ENCODE results near the gene PGBD5.
"Not testable (repeated sequence)": the region's sequence is repeated elsewhere in the genome, so short reads cannot be mapped to it uniquely, and the experiment has no call there.

PGBD5 gene

DNA sequence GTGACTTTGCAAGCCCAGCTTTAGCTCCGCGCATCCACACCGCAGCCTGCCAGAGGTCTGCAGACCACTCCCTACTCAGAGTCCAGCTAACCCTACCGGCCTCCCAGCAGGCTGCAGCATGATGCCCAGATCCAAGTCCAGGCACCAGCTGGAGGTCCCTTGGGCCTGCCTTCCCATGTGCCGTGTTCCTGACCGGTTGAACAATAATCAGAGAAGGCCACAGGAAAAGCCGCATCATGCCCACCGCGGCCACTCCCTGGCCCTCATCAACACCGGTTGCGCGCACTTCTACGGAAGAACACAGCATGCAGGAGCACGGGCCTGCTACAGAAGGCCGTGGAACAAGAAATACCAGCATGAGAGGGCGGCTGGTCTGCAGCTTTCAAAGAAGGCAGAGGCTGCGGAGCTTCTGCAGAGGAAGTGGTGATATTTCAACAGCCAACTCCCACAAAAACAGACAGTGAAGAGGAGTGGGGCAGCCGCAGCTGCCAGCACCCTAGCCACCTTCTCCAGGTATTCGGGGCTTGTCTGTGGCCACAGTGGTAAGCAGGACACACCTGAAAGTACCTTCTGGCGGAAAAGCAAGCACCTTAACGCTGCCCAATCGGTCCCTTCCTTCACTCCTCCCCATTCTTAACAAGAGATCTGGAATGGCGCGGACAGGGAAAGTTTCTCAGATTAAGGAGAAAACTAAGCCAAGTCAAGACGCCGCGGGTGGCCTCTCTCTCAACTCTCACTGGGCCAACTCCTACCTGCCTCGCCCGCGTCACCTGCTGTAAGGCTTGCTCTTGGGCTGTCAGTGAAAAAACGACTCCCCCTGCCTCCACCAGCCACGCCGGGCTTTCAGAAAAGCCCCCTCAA, 1.5 kb downstream of the PGBD5 start:
- no peak for DNase-seq

DNA sequence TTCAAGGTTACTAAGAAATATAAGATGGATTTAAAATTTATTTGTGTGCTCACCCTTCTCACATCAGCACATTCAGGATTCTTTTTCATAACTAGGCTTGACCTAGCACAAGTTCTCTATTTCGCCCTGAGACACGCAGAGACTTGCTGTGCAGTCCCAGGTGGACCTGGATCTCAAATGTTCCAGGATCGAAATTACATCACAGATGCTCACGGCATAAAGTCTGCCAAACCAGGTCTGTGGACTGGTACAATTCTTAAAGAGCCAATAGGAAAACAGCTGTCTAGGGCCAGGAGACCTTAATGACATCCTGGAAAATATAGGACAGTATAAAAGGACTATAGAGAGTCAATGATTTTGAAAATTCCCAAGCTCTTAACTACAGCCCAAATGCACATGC, 2.2 kb downstream of the PGBD5 start:
- DNase-seq: peak; percentile 25

GRCh38 chr1:230423261-230423660, 2.9 kb downstream of the PGBD5 start:
- DNase-seq: no peak

DNA sequence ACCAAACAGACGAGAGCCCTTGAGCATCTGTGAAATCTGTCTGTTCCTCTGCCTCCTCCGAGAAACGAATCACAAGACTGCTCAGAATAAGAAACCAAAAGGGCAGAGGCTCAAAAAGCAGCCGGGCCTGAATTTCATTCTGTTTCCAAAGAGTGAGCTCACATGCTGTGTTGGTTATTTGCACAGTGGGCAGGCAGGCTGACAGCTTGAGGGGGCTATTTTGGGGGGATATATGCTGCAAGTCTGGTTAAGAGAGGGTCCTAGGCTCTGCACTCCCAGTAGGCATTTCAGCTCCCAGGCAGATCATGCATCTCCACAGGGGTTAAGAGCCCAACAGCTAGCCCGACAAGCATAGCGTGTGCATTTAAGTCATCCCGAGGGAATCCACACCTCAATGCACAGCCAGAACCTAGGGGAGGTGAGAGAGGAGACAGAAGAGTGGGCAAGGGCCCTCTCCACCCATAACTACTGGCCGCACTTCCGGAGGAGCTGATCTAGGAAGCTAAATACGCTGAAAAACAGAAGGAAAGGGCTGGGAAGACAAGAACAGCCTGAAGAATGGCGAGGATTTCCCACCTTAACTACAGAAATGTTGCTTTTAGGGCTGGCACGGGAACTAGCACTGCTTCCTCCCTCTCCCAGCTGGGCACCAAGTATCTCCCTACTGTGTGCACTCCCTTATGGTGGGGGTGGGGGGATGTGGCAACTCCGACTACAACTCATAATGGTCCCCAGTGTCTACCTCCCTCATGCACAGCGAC, 3.7 kb downstream of the PGBD5 start:
- no peak for DNase-seq

- no peak for DNase-seq
Observed at GRCh38 chr1:230421481-230421880, 4.7 kb downstream of the PGBD5 start.

DNA sequence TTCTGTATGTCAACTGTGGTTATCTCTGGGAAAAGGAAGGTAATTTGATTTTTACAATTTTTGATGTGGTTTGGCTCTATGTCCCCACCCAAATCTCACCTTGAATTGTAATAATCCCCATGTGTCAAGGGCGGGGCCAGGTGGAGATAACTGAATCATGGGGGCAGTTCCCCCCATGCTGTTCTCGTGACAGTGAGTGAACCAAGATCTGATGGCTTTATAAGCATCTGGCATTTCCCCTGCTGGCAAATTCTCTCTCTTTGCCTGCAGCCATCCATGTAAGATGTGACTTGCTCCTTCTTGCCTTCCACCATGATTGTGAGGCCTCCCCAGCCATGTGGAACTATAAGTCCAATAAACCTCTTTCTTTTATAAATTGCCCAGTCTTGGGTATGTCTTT, 5.8 kb downstream of the PGBD5 start:
- not testable (repeated sequence) for DNase-seq

DNA sequence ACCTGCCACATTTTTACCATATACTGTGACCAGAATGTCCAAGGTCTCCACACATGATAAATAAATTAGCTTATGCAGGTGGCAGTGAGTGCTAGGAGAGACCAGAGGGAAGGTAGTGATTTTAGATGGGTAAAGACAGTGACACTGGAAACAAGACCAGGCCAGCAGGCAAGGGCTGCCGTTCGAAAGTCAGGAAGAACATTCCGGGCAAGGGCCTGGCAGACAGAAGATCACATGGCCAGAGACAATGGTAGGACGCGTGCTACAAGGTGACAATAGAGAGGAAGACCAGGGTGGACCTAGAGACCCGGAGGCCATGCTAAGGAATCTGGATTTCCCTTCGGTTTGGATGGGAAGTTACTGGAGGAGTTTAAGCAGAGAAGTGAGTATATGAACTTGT, 9.7 kb downstream of the PGBD5 start:
- no peak for DNase-seq

- DNase-seq: no peak
Observed at GRCh38 chr1:230415405-230416132, 10.6 kb downstream of the PGBD5 start.

DNA sequence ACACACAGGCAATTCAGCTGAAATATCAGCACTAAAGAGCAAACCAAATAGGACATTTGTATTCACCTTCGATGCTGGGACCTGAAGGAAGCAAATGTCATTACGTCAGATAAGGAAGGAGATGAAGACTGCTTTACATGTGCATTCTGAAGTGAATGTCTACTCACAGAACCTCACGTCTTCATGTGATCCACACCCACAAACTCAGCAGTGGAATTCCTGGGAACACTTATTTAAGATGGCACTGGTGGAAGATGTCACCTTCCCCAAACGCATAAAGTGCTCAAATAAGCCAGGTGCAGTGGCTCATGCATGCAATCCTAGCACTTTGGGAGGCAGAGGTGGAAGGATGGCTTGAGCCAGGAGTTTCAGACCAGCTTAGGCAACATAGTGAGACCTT, 11.4 kb downstream of the PGBD5 start:
- no peak for DNase-seq

- no peak for DNase-seq
Observed at GRCh38 chr1:230414102-230414501, 12.0 kb downstream of the PGBD5 start.

- DNase-seq: no peak
Observed at GRCh38 chr1:230413061-230413460, 13.1 kb downstream of the PGBD5 start.

DNA sequence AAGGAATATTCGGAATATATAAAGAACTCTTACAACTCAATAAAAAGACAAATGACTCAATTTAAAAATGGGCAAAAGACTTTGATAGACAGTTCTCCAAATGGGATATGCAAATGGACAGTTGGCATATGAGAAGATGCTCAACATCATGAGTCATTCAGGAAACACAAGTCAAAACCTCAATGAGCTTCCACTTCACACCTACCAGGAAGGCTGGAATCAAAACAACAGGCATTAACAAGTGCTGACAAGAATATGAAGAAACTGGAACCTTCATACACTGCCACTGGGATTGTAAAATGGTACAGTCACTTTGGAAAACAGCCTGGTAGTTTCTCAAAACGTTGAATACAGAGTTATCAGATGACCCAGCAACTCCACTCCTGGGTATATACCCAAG, 17.2 kb downstream of the PGBD5 start:
- no peak for DNase-seq

- DNase-seq: no peak
Observed at GRCh38 chr1:230407351-230407750, 18.8 kb downstream of the PGBD5 start.

GRCh38 chr1:230406727-230407126, 19.4 kb downstream of the PGBD5 start:
- DNase-seq: not testable (repeated sequence)

GRCh38 chr1:230403442-230403841, 22.7 kb downstream of the PGBD5 start:
- no peak for DNase-seq

DNA sequence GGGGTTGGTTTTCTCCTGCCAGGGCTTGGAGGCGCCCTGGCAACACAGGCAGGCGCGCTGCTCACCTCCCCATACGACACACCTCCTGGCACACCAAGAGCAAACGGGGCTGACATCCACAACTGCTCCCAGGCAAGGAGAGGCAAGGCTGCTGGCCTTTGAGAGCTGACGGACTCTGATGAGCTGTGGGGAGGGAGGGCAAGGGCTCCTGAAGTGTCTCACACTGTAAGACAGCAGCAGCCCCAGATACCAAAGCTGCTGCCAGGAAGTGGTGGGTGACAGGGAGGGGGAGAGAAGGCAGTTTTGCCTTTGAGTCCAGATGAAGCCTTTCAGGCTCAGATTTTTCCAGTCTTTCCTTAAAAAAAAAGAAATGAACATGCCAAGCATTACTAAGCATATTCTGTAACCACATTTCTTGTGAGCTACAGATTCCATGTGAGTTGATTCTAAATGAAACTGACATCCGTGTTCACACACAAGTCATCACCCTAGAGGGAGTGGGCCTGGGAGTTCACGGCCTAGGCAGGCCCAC, 24.3 kb downstream of the PGBD5 start:
- DNase-seq: no peak

DNA sequence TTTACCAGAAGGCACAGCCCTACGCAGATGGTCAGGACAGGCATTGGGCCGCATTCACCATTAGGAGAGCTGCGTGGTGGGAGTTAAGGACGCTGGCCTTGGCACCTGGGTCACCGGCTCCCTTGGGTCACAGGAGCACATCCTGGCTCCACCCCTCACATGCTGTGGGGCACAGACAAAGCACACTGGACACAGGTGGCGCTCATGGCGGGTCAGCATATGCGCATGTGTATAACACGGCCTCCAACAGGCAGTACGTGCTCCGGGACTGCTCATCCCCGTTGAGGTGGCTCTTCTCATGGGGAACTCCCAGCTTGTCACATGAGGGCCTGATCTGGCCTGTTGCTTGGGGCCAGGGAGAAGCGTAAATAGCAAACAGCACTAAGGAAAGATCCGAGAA, 25.0 kb downstream of the PGBD5 start:
- DNase-seq: no peak

- no peak for DNase-seq
Observed at GRCh38 chr1:230400007-230400344, 26.2 kb downstream of the PGBD5 start.

DNA sequence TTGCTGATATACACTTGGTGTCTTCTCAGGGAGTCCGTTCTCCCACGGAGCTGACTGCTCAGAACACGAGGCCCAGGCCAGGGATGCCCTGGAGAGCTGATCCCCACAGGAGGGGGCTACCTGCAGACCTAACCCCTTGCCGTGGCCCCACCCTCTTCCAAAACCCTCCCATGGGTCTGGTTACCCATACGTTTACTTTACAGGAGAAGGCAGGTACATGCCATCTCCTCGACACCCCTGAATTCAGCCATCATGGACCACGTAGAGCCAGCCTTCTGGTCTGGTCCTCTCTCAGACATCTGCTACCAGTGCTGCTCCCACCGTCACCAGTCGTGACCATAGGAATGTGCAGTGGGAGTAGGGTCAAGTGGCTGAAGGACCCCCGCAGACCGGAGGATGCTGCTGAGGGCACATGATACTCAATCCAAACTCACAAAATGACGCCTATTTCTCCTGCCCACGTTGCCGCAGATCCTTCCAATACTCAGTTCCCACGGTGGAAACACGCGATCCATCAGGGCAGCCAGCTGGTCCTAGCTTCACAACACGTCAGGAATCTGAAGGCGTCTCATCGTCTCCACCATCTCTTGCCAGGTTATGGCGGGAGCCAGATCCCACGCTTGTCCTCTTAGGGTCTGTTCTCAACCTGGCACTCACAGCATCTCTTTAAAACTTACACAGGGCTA, 26.7 kb downstream of the PGBD5 start:
- no peak for DNase-seq

DNA sequence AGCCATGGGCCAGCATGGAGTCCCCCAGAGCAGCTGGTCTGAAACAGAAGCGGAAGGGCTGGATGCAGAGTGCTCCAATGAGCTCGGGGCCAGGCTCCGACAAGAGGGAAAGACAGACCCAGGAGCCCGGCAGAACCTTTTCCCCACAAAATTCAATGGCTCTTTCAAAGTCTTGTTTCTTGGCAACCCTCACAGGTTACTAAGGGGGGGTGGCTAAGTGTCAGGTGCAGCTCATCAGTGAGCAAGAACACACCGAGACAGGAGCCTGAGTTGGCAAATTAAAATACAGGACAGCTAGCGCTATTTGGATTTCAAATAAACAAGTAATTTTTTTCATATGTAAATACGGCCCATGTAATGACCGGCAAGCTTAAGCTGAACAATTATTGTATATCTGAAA, 27.3 kb downstream of the PGBD5 start:
- DNase-seq: no peak

DNA sequence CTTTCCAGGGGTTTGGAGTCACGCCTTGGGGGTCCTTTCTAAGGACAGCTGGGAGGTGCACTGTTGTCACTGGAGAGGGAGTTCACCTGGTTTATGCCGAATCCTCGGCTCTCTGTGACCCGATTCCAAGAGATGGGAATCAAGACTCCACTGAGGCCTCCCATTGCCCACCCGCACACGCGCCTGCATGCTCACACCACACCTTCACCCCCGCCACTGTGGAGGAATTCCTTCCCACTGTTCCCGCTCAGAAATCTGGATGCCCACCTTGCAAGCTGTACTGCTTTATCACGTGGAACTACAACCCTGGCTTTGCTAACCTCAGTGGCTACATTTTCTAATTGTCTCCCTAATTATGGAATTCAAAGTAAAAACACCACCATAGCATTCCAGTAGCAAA, 29.2 kb downstream of the PGBD5 start:
- no peak for DNase-seq

- DNase-seq: no peak
Observed at GRCh38 chr1:230395932-230396331, 30.2 kb downstream of the PGBD5 start.

DNA sequence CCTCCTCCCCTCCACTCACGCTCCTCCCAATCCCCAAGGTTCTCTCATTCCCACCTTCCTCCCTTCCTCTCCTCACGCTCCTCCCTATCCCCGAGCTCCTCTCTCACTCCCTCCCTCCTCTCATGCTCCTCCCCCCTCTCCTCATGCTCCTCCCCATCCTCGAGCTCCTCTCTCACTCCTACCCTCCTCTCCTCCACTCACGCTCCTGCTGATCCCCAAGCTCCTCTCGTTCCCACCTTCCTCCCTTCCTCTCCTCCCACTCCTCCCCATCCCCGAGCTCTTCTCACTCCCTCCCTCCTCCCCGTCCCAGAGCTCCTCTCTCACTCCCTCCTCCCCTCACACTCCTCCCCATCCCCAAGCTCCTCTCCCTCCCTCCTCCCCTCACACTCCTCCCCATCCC, 31.4 kb downstream of the PGBD5 start:
- DNase-seq: no peak

Data from NCI-H1694 (cell line).